Measurements from ENCODE around the gene GPR151. TPM values are rescaled to one million over a fixed set of nuclear protein-coding genes. Genes with fewer than 3 reads are reported as not detected.

The GPR151 gene
- polyA plus RNA-seq, 1 of the 3 experiments (the other 2 are of a cell fraction), result not detected

DNA sequence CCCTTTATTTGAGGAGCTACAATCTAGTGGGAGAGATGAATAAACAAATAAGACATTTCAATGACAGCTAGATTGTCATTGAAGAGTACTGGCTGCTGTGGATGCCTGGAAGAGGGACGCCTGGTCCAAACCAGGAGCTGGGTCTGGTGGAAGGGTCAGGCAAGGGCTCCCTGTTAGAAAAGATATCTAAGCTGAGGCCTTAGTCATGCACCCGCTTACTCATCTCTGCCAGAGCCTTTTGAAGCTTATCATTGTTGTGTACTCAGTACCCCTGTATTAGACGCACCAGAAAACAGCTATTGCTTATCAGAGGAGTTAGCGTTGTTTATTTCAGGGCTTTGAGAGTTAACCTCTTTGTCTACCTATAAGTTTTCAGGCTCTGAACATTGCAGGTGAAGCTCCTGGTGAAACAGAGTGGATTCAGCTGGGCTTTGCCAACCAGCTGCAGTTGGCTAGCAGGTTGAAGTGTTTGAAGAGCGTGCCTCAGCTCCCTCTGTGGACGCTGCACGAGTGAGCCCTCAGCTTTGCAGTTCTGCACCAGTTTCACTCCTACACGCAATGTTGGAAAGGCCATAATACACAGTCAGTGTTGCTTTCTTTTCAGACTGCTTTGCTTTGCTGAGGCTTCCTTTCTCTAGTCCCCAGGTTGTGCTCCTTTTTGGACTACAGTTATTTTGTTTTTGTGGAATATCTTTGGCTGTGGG is 5.6 kb upstream of the GPR151 start:
- no peaks in the 10 kb centered on the region for H3F3A ChIP-seq (replicated peaks; ENCODE audit: insufficient read depth)
- ChIA-PET POLR2A (no interaction called here), CTCF (interaction anchor here (0.7 to 3.3 kb wide), 6 partner anchors 11 to 445 kb away, joined by 3 to 33 read pairs (median 4); no protein-coding TSS in a partner anchor)
- H4K20me1 ChIP-seq (ENCODE audit: insufficient read depth), result no peaks in the 10 kb centered on the region
- H3K27ac ChIP-seq (ENCODE audit: low read depth in 2 of 2, low read length in 1 of 2), result no peak overlapping the region
- H3K9me3 ChIP-seq, result no peaks in the 10 kb centered on the region
- no peaks in the 10 kb centered on the region for H3K79me2 ChIP-seq (ENCODE audit: insufficient read depth)
- 85% methylated on average over 8 of the region's 8 CpGs for WGBS (ENCODE audit: low lambda C conversion rate)
- no peaks in the 10 kb centered on the region for H3K27me3 ChIP-seq (ENCODE audit: insufficient read depth)
- H2AFZ ChIP-seq (ENCODE audit: low read depth), result no peak overlapping the region
- TF ChIP-seq TCF12 (IDR thresholded peaks at IDR 0.05) (no peak), MEF2A (IDR thresholded peaks at IDR 0.05; ENCODE audit: borderline replicate concordance, low read depth) (no peak)
- no peak overlapping the region for H3K4me3 ChIP-seq (ENCODE audit: low read depth in 2 of 2, low read length in 1 of 2)
- DNase-seq, result no peak
- H3K9ac ChIP-seq, result no peak overlapping the region
- H3K36me3 ChIP-seq (replicated peaks in 1 of 2; ENCODE audit: control insufficient read depth in 1 of 2, insufficient read depth in 2 of 2, low read length in 1 of 2), result no peaks in the 10 kb centered on the region
- H3K9me2 ChIP-seq, result no peaks in the 10 kb centered on the region
- H3K4me2 ChIP-seq, result no peak overlapping the region
- no peaks in the 10 kb centered on the region for H3K4me1 ChIP-seq (ENCODE audit: control insufficient read depth in 1 of 2, insufficient read depth in 2 of 2, low read depth in 1 of 2, low read length in 1 of 2)

DNA sequence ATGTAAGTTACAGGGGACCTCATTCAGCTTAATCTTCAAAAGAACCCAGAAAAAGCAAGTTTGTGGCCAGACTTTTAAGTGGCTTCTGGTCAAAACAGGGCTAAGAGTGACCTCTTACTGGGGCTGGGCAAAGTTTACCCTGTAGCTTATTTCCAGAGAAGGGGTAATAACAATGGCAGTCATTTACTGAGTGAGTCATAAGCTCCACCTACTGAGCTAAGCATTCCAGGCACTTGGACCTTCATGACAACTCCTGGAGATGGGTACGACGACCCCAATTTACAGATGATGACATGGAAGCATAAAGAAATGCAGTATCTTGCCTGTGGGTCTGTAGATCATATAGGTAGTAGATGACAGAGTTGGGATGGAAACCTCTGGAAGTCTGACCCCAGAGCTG is 4.7 kb upstream of the GPR151 start:
- Histone ChIP-seq H3K9ac (no peak overlapping the region), H4K20me1 (ENCODE audit: insufficient read depth) (no peaks in the 10 kb centered on the region), H3K27ac (ENCODE audit: low read depth in 2 of 2, low read length in 1 of 2) (no peak overlapping the region), H3K4me2 (no peak overlapping the region), H2AFZ (ENCODE audit: low read depth) (no peak overlapping the region), H3K4me3 (ENCODE audit: low read depth in 2 of 2, low read length in 1 of 2) (no peak overlapping the region), H3K36me3 (replicated peaks in 1 of 2; ENCODE audit: control insufficient read depth in 1 of 2, insufficient read depth in 2 of 2, low read length in 1 of 2) (no peaks in the 10 kb centered on the region), H3K27me3 (ENCODE audit: insufficient read depth) (no peaks in the 10 kb centered on the region), H3K9me3 (no peaks in the 10 kb centered on the region), H3K4me1 (ENCODE audit: control insufficient read depth in 1 of 2, insufficient read depth in 2 of 2, low read depth in 1 of 2, low read length in 1 of 2) (no peaks in the 10 kb centered on the region), H3K79me2 (ENCODE audit: insufficient read depth) (no peaks in the 10 kb centered on the region), H3K9me2 (no peaks in the 10 kb centered on the region), H3F3A (replicated peaks; ENCODE audit: insufficient read depth) (no peaks in the 10 kb centered on the region)
- CTCF ChIA-PET, result interaction anchor here (0.7 to 3.3 kb wide), 6 partner anchors 12 to 445 kb away, joined by 3 to 33 read pairs (median 4); no protein-coding TSS in a partner anchor
- no peak for DNase-seq
- 71% methylated on average over 2 of the region's 2 CpGs for WGBS (ENCODE audit: low lambda C conversion rate)
- POLR2A ChIA-PET, result no interaction called here
- TF ChIP-seq CHD2 (IDR thresholded peaks at IDR 0.05; ENCODE audit: low read length, partially characterized antibody), result no peak

DNA sequence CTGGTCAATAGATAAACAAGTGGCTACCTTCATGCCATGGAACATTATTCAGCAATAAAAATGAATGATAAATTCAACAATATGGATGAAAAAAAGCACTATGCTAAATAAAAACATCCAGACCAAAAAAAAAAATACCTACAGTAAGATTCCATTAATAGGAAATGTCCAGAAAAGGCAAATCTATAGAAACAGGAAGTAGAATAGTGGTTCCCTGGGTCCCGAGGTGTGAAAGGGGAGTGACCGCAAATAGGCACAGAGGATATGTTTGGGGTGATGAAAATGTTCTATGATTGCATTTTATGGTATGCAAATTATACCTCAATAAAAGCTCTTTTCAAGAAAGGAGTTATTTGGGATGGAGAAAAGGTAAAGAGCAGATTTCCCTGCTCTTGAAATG is 3.6 kb upstream of the GPR151 start:
- CTCF ChIA-PET, result interaction anchor here (1.2 to 3.3 kb wide), 3 partner anchors 13 to 669 kb away, joined by 4 to 33 read pairs (median 4); no protein-coding TSS in a partner anchor
- H3K27me3 ChIP-seq (ENCODE audit: insufficient read depth), result no peaks in the 10 kb centered on the region
- H3K4me2 ChIP-seq, result no peak overlapping the region
- no peak for TF ChIP-seq FOXM1 (IDR thresholded peaks at IDR 0.05; ENCODE audit: low read depth)
- TF ChIP-seq CHD2 (IDR thresholded peaks at IDR 0.05; ENCODE audit: low read length, partially characterized antibody), result no peak
- TF ChIP-seq EZH2phosphoT487 (IDR thresholded peaks at IDR 0.05; ENCODE audit: borderline replicate concordance, low read depth), result no peak
- no peak for TF ChIP-seq GABPA (IDR thresholded peaks at IDR 0.05; ENCODE audit: low read depth)
- no peak for TF ChIP-seq GATA2 (CRISPR knock-in tag; IDR thresholded peaks at IDR 0.05)
- TF ChIP-seq, protein P1, sequence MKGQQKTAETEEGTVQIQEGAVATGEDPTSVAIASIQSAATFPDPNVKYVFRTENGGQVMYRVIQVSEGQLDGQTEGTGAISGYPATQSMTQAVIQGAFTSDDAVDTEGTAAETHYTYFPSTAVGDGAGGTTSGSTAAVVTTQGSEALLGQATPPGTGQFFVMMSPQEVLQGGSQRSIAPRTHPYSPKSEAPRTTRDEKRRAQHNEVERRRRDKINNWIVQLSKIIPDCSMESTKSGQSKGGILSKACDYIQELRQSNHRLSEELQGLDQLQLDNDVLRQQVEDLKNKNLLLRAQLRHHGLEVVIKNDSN (IDR thresholded peaks at IDR 0.05; ENCODE audit: borderline replicate concordance, low read depth), result no peak
- TF ChIP-seq POLR2AphosphoS5 (IDR thresholded peaks at IDR 0.05; ENCODE audit: low read depth, low read length), result no peak
- TF ChIP-seq TCF12 (IDR thresholded peaks at IDR 0.05), result no peak
- no peak for TF ChIP-seq SIN3A (IDR thresholded peaks at IDR 0.05; ENCODE audit: borderline replicate concordance, low read depth, low read length)
- TF ChIP-seq ZBTB33 (IDR thresholded peaks at IDR 0.05; ENCODE audit: borderline replicate concordance, low read depth), result no peak
- TF ChIP-seq USF2 (IDR thresholded peaks at IDR 0.05; ENCODE audit: borderline replicate concordance, low read depth, low read length), result no peak
- TF ChIP-seq JUND (IDR thresholded peaks at IDR 0.05), result no peak
- TF ChIP-seq, protein P2, sequence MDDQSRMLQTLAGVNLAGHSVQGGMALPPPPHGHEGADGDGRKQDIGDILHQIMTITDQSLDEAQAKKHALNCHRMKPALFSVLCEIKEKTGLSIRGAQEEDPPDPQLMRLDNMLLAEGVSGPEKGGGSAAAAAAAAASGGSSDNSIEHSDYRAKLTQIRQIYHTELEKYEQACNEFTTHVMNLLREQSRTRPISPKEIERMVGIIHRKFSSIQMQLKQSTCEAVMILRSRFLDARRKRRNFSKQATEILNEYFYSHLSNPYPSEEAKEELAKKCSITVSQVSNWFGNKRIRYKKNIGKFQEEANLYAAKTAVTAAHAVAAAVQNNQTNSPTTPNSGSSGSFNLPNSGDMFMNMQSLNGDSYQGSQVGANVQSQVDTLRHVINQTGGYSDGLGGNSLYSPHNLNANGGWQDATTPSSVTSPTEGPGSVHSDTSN (IDR thresholded peaks at IDR 0.05), result no peak
- H2AFZ ChIP-seq (ENCODE audit: low read depth), result no peak overlapping the region
- 88% methylated on average over 2 of the region's 2 CpGs for WGBS (ENCODE audit: low lambda C conversion rate)
- H3K4me3 ChIP-seq (ENCODE audit: low read depth in 2 of 2, low read length in 1 of 2), result no peak overlapping the region
- no peaks in the 10 kb centered on the region for H3K4me1 ChIP-seq (ENCODE audit: control insufficient read depth in 1 of 2, insufficient read depth in 2 of 2, low read depth in 1 of 2, low read length in 1 of 2)
- H4K20me1 ChIP-seq (ENCODE audit: insufficient read depth), result no peaks in the 10 kb centered on the region
- POLR2A ChIA-PET, result no interaction called here
- no peaks in the 10 kb centered on the region for H3K9me3 ChIP-seq
- no peak for DNase-seq
- no peak overlapping the region for H3K9ac ChIP-seq
- H3K36me3 ChIP-seq (replicated peaks in 1 of 2; ENCODE audit: control insufficient read depth in 1 of 2, insufficient read depth in 2 of 2, low read length in 1 of 2), result no peaks in the 10 kb centered on the region
- H3K27ac ChIP-seq (ENCODE audit: low read depth in 2 of 2, low read length in 1 of 2), result no peak overlapping the region
- H3K9me2 ChIP-seq, result no peaks in the 10 kb centered on the region
- H3K79me2 ChIP-seq (ENCODE audit: insufficient read depth), result no peaks in the 10 kb centered on the region
- H3F3A ChIP-seq (replicated peaks; ENCODE audit: insufficient read depth), result no peaks in the 10 kb centered on the region

Measured in SK-N-SH (cell line).